Fibroblast of the conjunctiva (primary cell): Measurements from ENCODE around the gene MRPL48.
A peak's percentile ranks its signal among the peaks of the same experiment; 100 is the strongest.
"Not testable (repeated sequence)": the region's sequence is repeated elsewhere in the genome, so short reads cannot be mapped to it uniquely, and the experiment has no call there.

Experiments used
- DNase-seq: peaks from one replicate; pipeline ENCODE4 v3.0.0-alpha.2; 2010; ENCODE audit warnings: low read depth

Gene MRPL48

DNA sequence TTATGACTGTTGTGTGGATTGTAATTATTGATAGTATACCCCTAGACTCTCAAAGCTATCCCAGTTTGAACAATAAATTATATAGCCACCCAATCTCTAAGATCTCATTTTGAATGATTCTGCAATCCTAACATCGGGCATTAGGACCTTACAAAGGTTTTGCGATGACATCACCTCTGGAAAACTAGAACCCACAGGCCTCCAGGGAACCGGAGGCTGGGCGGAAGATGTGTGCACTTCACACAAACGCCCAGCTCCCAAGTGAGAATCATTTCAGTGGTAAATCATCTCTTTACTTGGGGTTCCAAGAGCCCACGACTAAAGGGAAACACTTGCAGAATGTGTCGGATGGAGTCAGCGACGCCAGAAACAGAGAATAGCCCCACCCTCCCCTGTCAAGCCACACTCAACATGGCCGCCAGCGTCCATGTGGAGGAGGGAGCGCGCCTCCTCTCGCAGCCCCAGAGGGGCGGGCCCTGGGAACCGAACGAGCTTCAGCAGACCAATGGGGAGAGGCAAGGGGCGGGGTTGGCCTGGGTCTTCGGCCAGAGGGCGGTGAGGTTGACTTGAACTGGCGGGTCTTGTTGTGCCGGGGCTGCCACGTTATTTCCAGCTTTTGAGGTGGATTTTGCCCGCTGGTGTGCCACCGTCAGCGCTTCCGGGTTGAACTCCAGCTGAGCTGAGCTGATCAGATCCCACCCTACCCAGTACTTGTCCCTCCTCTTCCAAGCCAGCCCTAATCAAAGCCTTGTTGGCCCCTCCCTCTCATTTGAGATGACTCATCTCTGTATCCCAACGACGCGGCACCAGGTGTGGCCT lies 8.4 kb upstream of the MRPL48 start:
- peak; percentile 98 for DNase-seq

DNA sequence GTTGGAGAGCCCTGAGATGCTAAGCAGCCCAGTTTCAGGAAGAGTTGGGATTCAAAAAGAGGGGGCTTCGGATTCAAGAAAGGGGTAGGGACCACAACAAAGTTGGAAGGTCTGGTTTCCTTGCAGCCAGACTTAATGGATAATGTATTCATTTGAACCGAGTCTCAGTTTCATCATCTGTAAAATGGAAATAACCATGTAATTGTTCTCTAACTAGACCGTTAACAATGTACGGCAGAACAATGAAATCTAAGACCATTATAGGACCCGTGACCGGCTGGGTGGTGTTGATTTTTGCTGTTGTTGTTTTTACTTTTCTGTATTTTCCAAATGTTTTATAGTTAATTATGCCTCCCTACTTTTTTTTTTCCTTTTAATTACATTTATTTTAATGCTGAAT lies 6.4 kb upstream of the MRPL48 start:
- DNase-seq: no peak

DNA sequence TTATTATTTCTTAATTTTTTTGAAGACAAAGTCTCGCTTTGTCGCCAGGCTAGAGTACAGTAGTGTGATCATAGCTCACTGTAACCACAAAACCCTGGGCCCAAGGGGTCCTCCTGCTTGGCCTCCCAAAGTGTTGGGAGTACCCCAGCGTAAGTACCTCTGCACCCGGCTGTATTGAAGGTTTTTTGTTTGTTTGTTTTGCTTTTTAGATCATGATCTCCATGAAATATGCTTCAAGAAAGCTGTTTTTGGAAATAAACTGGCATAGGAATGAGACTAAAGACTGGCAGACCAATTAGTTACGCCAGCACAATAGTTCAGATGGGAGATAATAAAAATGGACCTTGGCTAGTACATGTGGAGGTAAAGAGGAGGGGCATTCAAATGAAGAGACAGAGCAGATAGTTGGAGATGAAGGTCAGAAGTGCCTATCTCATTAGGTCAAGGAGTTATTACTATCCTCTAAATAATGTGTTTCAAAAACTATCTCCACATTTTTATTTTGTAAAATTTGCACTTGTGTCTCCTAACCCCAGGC lies 4.1 kb upstream of the MRPL48 start:
- no peak for DNase-seq

DNA sequence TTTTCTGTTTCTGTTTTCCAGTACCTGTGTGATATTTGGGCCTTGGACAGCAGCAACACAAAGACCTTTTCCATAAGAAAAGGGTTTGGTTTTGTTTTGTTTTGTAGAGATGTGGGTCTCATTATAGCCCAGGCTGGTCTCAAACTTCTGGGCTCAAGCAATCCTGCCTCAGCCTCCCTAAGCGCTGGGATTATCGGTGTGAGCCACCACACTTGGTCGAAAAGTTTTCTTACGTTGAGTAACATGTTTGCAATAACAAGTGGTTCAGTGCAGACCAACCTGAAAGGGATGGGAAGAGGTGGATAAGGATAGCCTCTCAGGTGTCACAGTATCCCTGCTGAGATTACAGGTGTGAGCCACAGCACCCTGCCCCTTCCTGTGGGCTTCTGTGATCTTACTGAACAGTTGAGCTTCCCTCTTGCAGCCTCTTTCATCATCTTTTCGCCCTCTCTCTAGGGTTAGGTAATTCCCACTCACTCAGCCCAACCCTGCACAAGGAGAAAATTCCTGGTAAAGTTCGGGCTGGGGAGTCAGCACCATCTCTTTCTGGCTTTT lies 3.5 kb upstream of the MRPL48 start:
- DNase-seq: no peak

DNA sequence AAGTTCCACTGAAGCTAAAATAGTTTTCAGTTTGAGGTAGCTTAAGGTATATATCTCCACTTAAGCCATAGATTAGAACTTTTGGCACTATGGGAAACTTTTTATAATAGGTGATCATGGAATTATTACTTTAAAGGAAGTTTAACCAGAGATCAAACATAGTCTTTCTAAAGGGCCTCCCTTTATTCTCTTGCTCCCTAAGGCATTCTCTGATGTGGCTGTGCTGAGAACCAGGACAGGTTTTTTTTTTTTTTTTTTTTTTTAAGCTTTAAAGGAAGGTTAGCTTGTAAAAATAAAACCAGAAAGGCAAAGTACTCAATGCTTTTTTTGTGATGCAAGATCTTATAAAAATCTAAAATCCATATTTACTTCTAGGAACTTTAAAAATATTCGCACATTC lies 2.9 kb upstream of the MRPL48 start:
- DNase-seq: no peak

DNA sequence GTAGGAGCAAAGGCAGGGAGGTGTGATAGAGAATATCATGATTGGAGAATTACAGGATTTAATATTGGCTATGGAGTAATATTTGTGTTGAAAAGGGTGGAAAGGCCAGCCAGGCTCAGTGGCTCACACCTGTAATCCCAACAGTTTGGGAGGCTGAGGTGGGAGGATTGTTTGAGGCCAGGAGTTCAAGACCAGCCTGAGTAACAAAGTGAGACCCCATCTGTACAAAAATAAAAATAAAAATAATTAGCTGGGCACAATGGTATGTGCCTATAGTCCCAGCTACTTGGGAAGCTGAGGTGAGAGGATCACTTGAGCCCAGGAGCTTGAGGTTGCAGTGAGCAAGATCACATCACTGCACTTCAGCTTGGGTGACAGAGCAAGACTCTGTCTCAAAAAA lies 2.2 kb upstream of the MRPL48 start:
- not testable (repeated sequence) for DNase-seq

DNA sequence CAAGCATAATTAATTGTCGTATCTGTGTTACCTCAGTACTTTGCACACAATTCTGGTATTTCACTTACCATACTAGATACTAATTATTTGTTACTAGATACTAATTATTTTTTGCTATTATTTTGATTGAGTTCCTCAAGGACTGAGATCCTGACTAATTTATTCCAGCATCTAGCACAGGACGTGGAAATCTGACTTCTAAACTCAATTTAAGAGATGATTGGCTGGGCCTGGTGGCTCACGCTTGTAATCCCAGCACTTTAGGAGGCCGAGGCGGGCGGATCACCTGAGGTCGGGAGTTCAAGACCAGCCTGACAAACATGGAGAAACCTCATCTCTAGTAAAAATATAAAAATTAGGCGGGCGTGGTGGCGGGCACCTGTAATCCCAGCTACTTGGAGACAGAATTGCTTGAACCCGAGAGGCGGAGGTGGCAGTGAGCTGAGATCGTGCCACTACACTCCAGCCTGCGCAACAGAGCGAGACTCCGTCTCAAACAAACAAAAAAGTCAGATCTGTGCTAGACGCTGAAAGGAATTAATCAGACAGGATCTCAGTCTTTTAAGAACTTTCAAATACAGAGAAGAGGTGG lies 527 bp upstream of the MRPL48 start:
- DNase-seq: no peak

DNA sequence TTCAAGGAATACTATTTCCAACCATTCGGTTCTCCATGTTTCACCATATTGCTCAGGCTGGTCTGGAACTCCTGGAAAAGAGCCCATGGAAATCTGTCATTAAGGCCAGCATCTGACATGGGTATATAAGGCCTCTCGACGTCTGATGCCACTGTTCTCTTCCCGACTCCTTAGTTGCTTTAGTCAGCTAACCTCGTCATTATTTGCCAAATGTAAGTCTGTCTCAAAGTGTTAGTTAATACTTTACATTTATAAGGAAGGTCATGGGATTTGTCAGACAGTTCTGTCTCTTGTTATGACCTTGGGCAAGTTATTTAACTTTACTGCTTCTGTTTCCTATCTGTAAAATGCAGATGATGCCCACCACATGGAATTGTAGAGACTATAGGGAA lies 1.6 kb downstream of the MRPL48 start:
- DNase-seq: no peak

DNA sequence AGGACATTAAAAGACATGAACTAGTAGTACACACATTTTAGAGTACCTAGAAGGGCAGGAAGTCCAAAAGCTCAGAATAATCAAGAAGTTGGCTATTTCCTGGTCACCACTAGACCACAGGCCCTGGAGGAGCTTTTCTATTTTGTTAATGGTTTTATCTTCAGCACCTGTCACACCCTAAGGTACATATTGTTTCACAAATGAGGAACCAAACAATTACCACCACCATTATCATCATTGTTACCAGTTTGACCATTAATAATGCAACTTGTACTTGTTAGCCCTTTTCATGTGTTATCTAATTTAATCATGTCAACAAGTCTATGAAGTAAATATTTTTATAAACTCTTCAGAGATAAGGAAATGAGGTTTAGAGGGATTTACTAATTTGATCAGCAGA lies 4.9 kb downstream of the MRPL48 start:
- DNase-seq: no peak

DNA sequence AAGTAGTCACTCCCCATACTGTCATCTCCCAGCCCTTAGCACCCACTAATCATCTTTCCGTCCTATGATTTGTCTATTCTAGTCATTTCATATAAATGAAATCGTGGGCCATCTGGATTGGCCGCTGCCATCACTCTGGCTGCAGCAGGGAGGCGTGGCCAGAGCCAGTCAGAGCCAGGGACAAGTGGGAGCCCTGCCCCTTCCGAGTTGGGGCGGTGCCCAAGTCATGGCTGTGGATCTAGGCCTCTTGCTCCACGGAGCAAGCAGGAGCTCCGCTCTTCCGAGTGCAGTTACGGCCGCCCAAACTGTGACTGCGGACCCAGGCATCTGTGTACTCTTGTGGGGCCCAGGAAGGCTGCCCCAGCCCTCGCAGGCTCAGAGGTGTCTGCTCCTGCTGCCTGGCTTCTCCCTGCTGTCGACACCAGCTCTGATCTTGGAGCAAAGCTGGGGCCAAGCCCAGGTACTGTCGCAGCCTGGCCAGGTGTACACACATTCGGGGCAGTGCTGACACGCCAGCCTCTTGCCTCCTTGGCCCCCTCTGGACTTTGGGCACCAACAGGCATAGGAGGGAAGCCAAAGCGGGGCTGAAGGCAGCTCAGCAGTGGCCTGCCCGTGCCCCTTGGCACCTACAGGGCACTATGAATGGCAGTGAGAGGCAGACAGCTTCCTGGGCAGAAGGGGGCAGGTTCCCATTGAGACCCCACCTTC lies 8.4 kb downstream of the MRPL48 start:
- DNase-seq: no peak

DNA sequence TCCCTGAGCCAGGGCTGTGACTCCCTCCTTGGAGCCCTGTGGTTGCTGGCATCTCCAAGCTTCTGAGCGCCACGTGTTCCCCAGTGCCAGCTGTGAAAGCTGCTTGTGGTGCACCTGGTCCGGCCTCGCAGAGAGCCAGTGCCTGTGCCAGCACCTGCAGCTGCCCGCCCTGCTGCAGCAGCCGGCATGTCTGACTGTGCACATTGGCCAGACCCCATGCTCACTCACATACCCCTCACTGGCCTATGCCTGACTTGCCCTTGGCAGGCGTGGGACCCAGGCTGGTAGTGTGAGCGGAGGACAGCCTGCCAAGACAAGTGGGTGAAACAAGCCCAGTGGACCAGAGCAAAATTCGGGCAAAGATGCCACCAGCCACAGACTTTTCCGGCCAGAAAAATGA lies 9.8 kb downstream of the MRPL48 start:
- DNase-seq: no peak

DNA sequence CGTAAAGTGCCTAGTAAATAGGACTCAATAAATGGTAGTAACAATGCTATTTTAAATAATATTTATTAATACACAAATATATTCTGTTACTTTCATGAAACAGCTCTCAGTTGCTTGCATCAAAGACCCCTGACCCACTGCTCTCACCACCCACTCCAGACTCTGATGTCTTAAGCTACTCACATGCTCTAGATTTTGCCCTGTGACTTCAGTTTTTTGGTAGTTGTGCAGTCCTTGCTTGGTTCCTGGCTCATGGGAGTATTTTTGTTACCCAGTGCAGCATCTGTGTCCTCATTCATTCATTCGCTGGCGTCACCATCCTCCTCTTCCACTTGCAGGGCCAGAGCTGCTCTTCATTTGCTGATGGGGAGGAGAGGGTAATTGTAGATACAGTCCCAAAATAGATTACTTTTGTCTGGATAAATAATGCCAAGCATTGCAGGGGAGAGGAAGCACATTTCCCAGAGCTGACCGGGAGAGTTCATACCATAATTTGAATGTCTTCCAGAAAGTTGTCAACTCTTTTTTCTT lies 12.7 kb downstream of the MRPL48 start:
- no peak for DNase-seq

DNA sequence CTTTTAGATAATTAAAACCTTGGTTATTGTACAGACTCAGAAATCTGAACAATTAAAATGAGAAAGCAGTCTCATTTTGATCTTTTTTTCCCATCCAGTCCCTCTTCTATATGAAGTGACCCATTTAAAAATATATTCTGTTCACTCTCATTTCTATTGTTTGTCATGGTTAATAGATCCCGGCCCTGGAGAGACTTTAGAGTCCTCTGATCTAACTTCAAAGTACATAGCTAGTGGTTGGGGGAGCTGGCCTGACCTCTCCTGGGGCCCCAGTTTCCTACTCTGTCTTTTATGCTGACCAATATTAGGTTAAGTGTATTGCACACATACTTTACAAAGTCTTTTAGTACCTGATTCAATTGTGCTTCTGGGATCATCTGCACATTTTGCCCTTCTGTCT lies 13.5 kb downstream of the MRPL48 start:
- no peak for DNase-seq

DNA sequence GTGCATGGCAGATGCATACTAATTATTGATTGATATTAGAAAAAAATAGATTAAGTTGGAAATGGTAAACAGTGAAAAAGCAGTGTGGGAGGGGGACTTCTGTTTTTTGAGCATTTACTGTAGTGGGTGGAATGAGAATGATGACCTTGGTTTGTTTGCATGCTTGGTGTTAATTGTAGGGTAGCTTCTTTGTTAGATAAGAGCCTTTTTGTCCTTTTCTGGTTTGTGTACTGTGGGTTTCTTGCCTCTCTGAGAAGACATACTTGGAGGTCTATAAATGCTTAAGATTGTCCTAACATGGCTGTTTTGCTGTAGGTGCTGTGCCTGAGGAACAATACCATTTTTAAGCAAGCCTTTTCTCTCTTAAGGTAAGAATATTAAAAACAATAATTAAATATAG lies 17.0 kb downstream of the MRPL48 start:
- no peak for DNase-seq

DNA sequence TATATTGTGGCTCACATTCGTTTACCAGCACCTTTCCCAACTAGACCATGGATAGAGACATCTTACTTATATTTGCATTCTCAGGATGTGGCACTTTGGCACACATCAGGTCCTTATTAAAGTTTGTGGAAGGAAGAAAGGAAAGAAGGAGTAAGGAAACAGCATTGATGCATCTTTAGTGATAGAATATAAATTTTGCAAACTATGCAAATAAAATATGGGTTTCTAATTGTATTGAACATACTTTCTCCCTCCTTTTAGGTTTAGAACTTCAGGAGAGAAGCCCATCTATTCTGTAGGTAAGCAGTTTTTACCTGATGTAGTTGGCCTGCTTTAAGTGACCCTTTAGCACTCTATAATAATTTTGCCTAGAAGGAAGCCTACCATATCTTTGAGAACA lies 20.4 kb downstream of the MRPL48 start:
- DNase-seq: no peak

DNA sequence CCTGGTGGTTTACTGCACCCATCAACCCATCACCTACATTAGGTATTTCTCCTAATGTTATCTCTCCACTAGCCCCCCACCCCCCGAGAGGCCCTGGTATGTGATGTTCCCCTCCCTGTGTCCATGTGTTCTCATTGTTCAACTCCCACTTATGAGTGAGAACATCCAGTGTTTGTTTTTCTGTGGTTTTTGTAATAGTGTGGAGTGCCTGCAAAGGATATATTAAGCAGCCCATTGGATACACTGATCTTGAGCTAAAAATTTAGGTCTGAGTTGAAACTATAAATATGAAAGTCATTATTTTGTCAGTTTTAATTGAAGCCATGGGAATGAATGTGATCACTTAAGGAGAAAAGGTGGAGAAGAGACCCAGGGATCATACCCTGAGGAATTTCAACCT lies 23.0 kb downstream of the MRPL48 start:
- no peak for DNase-seq

DNA sequence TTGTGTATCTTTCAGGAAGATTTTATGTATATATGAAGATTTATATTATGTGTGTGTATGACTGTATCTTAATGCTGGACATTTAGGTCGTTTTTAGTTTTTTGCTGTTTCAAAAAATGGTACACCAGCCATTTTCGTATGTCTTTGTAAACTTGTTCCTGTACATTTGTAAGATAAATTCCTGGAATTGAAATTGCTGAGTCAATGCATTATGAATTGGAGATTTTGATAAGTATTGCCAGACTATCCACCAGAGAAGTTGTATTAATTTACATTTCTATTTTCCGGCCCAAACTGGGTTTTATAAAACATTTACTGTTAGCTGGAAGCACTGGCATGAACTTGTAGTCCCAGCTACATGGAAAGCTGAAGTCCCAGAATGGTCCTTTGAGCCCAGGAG lies 24.6 kb downstream of the MRPL48 start:
- no peak for DNase-seq

DNA sequence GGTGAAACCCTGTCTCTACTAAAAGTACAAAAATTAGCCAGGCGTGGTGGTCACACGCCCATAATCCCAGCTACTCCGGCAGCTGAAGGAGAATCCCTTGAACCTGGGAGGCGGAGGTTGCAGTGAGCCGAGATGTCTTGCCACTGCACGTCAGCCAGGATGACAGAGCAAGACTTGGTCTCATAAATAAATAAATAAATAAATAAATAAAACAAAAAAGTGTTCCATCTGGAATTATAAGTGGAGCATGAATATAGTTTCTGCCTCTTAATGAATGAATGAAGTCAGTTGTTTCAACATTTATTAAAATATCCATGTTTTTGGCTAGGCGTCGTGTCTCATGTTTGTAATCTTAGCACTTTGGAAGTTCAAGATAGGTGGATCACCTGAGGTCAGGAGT lies 27.1 kb downstream of the MRPL48 start:
- no peak for DNase-seq

DNA sequence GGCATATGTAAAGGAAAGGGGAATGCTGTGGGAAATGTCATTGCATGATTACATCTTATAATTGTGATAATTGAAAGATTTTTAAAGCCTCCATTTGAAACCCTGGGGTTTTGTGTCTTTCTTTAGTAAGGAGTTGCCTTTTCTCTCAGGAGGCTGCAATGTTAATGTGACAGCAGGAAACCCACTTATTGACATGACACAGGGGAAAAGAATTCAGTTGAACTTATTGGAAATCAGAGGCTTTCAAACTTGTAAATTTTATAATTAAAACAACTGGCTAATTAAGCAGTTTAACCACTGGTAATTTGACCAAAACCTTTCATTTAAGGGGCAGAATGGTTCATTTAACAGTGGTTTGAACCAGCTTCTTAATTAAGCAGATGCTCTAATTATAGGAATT lies 31.2 kb downstream of the MRPL48 start:
- no peak for DNase-seq

DNA sequence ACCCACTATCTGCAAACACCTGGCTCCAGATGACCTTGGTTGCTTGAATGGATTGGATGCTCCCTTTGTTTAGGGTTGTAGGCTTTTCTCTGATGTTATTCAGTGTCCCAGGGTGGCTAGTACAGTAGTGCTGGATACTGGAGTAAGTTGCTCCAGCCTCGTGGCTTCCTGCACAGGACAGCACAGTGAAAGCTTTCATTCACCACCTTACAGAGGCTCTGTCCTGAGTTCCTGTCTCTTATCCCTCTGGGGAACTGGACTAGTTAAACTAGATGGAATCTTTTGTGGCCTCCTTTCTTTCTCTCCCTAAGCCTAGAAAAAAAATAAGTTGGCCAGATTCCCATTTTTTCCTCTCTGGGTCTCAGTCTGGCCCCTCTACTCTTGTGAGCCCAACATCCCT lies 42.6 kb downstream of the MRPL48 start:
- no peak for DNase-seq

DNA sequence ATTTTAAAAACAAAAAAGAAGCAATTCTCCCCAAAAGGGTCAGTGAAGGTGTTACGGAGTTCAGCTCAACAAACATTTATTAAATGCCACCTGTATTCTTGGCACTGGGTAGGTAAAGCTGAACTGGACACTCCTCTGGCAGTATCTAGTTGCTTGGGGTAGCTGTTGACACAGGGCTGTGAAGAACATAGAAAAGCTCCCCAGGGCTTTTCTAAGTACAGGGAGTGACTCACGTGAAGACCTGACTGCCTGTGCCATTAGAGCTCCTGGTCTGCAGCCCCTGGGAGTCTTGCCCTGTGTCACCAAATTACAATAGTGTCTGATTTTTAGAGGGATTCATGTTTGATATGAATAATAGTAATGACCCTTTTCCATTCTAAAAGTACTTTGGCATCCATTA lies 45.4 kb downstream of the MRPL48 start:
- DNase-seq: no peak

DNA sequence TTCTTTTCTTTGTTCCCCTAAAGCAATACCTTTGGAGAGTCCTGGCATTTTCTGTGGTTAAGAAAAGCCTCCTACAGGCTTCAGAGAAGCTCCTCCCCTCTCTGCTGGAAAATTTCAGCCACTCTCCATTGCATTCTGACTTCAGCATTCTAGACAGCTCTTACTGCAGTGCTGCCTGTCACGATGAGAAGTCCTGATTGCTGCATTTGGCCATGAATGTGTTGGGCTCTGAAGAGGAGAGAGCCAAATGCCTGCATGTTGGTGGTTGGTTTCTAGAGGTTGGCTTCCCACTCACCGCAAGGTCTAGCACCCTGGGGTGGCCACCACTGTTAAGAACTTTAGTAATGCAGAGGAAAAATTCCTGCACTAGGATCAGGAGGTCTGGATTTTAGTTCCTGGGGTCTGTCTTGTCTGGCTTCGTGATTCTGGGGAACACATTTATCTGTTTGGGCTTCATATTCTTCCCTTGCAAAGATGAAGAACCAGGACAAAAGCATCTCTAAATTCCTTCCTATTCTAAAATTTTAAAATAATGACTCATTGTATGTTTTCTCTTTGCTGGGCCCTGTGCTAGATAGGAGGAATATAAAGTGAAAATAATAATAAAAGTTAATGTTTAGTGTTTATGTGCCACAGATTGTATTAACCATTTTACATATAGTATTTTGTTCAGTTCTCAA lies 50.9 kb downstream of the MRPL48 start:
- DNase-seq: no peak
